ENCODE data around the gene GLIS2. TPM values are rescaled to one million over a fixed set of nuclear protein-coding genes. Genes with fewer than 3 reads are reported as not detected.

GLIS2 gene
- total RNA-seq, 2 donors from 2014 or later, result 0.10 to 0.29 TPM

DNA sequence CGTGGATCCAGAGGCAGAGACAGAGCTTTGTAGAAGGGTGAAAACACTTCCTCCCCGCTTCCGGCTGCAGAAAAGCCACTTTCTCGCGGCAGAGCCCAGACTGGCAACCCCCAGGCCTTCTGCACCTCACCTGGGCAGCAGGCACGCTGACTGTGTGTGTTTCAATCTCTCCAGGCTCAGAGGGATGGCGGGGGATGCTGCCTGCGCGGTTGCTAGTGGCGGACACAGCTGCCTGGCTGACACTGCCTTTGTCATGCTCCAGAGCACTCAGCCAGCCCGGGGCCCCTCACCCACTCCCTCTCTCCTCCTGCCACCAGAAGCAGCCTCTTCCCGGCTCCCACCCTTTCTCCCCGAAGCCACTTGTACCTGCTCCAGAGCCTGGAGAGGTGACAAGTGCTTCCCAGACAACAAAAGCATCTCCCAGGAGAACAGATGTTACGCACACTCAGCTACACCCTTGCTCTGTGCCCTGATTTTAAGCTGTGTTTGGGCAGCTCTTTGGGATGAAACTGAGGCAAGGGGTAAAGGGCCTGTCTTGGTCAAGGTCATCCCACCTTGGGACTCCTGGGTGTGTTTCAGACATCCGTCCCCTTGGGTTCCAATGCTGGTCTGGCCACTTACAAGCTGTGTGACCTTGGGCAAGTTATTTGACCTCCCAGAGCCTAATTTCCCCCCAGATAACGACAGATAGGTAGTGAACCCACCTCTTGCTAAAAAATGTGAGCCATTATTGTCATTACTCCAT, 9.2 kb upstream of the GLIS2 start:
- Mint-ChIP-seq H3K27me3 (no peaks in the 10 kb centered on the region), H3K4me1 (peaks cover 18% of the 10 kb centered on the region), H3K27ac (peak overlapping the region; percentile 97), H3K36me3 (ENCODE audit: low read depth) (no peaks in the 10 kb centered on the region), H3K4me3 (peak overlapping the region; percentile 95)
- H3K9me3 ChIP-seq (ENCODE audit: control insufficient read depth, low read length, poor library complexity, severe bottlenecking), result no peaks in the 10 kb centered on the region
- peak in 2 of 3 donors; percentile 35 to 47 for DNase-seq
- peak; percentile 8 for ATAC-seq

DNA sequence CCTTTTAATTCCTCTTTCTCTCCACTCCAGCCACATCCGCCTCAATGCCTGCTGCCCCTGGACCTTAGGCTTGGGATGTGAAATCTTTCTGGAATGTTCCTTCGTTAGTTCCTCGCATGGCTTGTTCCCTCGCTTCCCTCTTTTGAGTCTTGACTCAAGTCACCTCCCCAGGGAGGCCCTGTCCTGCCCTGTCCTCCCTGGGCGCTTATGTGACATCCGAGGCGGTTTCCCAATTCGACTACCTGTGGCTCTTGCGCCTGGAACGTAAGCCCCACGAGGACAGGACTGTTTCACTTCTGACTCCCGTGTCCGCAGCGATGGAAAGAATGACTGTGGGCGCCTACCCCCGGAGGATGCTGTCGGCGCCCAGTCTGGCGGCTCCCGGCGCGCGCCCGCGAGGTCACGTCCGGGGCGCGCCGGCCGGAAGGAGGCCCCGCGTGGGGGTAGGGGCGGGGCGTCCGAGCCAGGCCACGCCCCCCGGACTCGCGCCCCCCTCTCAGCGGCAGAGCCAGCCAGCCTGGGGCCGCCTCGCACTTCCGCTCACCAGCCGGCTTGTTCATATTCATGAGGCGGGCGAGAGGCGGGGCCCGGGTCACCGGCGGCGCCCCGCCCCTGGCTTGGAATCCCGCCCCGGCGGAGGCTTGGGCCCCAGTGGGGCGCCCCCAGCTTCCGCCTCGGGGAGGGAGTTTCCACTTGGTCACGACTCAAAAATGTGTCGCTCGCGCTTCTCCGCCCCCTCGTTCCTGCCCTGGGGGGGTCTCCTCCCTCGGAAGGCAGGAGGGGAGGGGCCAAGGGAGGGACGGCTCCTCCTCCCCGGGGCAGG, 8.4 kb upstream of the GLIS2 start:
- DNase-seq (peak; percentile 98 to 99 (median 99)), ATAC-seq (peak; percentile 91)
- H3K4me1 Mint-ChIP-seq, result peaks cover 18% of the 10 kb centered on the region
- no peaks in the 10 kb centered on the region for H3K9me3 ChIP-seq (ENCODE audit: control insufficient read depth, low read length, poor library complexity, severe bottlenecking)
- H3K27me3 Mint-ChIP-seq, result no peaks in the 10 kb centered on the region
- H3K36me3 Mint-ChIP-seq (ENCODE audit: low read depth), result no peaks in the 10 kb centered on the region
- H3K27ac Mint-ChIP-seq, result peak overlapping the region; percentile 97
- H3K4me3 Mint-ChIP-seq, result peak overlapping the region; percentile 95

DNA sequence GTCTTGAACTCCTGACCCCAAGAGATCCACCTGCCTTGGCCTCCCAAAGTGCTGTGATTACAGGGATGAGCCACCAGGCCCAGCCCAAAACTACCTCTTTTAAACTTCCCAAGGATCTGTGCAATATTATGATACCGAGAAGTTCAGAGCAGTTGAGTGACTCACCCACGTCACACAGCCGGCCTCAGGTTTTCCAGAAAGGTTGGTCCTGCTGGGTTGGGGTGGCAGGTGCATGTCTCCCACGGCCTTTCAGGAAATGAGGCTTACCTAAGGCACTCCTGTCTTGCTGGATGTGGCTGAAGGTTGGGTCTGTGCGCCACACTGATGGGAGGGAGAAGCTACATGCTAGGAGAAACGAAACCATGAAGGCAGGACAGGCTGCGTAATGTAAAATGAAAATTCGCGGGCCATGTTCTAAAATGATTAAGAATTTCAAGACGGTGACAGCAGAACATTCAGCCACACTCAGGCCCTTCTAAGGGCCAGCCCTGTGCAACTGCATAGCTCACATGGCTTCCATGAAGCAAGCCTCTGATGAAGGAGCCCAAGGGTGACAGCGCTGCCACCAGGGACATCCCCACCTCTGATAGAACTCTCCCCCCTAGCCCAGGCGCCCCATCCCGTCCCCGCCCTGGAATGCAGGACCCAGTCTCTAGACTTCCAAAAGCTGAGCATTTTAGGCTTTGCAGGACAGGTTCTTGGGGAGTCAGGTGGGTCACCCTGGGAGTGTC, 6.6 kb upstream of the GLIS2 start:
- DNase-seq, result no peak
- H3K4me1 Mint-ChIP-seq, result peaks cover 19% of the 10 kb centered on the region
- no peak for ATAC-seq
- H3K36me3 Mint-ChIP-seq (ENCODE audit: low read depth), result no peaks in the 10 kb centered on the region
- no peaks in the 10 kb centered on the region for H3K9me3 ChIP-seq (ENCODE audit: control insufficient read depth, low read length, poor library complexity, severe bottlenecking)
- peaks cover 5% of the 10 kb centered on the region for H3K27me3 Mint-ChIP-seq
- no peak overlapping the region for H3K4me3 Mint-ChIP-seq
- H3K27ac Mint-ChIP-seq, result peak overlapping the region; percentile 97

DNA sequence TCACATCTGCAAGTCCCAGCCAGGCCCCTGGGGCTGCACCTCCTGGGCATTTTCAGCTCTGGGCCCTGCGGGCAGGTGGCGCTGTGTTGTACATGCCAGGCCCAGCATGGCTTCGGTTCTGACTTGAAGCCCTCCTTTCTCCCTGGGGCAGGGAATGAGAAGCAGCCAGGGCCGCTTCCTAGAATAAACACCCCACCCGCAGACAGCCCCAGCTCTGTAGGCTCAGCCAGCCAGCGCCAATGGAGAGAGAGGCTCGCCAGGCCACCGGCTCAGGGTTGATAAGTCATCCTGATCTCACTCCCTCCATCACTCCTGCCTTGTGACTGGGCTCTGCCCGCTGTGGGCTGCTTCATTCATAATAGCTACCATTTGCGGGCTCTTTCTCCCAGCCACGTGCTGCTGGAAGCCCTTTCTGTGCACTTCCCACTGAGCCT, 6.0 kb upstream of the GLIS2 start:
- DNase-seq (peak; percentile 32 to 55 (median 42)), ATAC-seq (no peak)
- no peak overlapping the region for H3K27ac Mint-ChIP-seq
- peaks cover 25% of the 10 kb centered on the region for H3K4me1 Mint-ChIP-seq
- H3K4me3 Mint-ChIP-seq, result no peak overlapping the region
- H3K9me3 ChIP-seq (ENCODE audit: control insufficient read depth, low read length, poor library complexity, severe bottlenecking), result no peaks in the 10 kb centered on the region
- H3K27me3 Mint-ChIP-seq, result peaks cover 11% of the 10 kb centered on the region
- H3K36me3 Mint-ChIP-seq (ENCODE audit: low read depth), result peaks cover 2% of the 10 kb centered on the region

DNA sequence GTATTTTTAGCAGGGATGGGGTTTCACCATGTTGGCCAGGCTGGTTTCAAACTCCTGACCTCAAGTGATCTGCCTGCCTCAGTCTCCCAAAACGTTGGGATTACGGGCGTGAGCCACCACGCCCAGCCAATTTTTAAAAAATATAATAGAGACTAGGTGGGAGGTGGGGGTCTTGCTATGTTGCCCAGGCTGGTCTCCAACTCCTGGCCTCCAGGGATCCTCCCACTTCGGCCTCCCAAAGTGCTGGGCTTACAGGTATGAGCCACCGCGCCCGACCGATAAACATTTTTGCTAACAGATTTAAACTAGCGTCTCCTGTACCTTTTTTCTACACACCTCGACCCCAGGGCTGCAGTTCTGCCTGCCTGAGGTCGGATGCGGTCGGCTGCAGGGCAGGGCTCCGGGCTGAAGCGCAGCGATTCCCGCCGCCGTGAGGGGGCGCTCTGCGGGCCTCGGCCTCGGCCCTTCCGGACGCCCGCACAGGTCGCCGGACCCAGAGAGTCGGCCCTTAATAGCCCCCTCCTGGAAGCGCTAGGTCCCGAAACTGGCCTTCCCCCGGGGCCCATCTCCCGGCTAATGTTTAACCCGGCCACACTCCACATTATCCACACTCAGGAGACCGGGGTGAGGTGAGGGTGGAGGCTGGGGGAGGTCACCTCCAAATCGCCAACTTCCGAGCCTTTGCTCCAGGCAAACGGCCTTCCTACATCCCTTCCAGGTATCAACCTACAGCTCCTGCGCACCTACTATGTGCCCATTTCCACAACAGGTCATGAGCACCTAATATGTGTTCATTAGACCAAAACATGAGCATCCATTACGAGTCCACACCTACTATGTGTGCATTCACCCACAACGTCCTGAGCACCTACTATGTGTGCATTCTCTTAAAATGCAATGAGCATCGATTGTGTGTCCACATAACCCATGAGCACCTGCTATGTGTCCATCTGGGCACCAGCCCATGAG, 2.0 kb upstream of the GLIS2 start:
- ATAC-seq, result no peak
- H3K4me1 Mint-ChIP-seq, result peaks cover 11% of the 10 kb centered on the region
- peaks cover 12% of the 10 kb centered on the region for H3K27me3 Mint-ChIP-seq
- DNase-seq, result no peak
- peak overlapping the region; percentile 96 for H3K4me3 Mint-ChIP-seq
- peak overlapping the region; percentile 62 for H3K27ac Mint-ChIP-seq
- peaks cover 2% of the 10 kb centered on the region for H3K36me3 Mint-ChIP-seq (ENCODE audit: low read depth)
- no peaks in the 10 kb centered on the region for H3K9me3 ChIP-seq (ENCODE audit: control insufficient read depth, low read length, poor library complexity, severe bottlenecking)

DNA sequence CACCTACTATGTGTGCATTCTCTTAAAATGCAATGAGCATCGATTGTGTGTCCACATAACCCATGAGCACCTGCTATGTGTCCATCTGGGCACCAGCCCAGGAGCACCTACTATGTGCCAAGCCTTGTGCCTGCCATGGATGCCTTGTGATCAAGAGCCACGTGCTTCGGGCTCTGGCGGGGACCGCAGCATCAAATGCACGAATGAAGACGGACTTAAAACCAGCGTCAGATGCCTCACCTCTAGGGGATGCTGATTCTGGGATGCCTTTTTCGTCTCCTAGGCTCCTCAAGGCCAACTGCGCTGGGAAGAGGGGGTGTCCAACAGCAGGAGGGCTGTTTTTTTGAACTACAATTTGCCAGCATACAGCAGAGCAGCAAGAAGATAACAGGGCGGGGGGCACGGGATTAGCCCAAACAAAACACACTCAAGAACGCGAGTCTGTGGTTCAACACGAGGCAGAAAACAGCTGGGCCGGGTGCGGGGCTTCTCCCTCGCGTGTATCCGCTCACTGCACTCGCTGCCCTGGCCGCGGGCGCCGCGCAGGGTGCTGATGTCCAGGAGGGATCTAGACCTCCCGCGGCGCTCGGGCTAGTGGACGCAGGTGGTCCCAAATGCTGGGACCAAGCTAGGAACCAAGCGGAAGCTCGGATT, 1.2 kb upstream of the GLIS2 start:
- DNase-seq, result no peak
- peak; percentile 27 for ATAC-seq
- H3K36me3 Mint-ChIP-seq (ENCODE audit: low read depth), result peaks cover 2% of the 10 kb centered on the region
- peak overlapping the region; percentile 62 for H3K27ac Mint-ChIP-seq
- H3K9me3 ChIP-seq (ENCODE audit: control insufficient read depth, low read length, poor library complexity, severe bottlenecking), result no peaks in the 10 kb centered on the region
- H3K4me1 Mint-ChIP-seq, result peaks cover 15% of the 10 kb centered on the region
- peak overlapping the region; percentile 96 for H3K4me3 Mint-ChIP-seq
- H3K27me3 Mint-ChIP-seq, result peaks cover 12% of the 10 kb centered on the region

DNA sequence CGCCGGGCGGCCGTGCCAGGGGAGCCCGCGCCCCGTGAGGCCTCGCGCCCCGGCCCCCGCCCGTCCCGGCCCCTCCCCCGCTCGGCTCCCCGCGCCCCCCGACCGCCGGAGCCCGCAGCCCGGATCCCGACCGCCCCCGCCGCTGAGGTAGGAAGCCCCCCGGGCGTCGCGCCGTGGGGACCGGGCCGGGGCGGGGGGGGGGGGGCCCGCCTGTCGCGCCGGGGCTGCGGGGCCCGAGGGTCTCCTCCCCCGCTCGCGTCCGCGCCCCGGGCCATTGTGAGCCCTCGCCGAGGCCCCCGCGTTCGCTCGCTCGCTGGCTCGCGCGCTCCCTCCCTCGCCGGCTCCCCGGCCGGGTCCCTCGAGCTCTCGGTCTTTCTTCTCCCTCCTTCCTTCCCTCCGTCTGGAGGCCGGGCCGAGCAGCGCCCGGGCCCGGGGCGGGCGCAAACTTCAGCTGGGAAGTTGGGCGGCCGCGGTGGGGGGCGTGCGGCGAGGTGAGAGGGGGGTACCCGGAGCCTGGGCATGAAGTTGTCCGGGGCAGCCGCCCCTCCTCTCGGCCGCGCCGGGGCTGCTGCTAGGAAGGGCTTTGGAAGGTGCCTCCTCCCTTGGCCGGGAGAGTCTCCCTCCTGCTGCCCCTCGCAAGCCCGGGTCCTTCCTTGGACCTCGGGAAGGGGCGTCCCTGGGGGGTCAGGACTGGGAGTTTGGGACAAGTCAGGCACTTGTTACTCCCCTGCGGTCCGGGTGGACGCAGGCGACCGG, 419 bp downstream of the GLIS2 start:
- H3K27ac Mint-ChIP-seq, result no peak overlapping the region
- DNase-seq (no peak), ATAC-seq (no peak)
- H3K36me3 Mint-ChIP-seq (ENCODE audit: low read depth), result peaks cover 2% of the 10 kb centered on the region
- peak overlapping the region; percentile 75 for H3K4me3 Mint-ChIP-seq
- peaks cover 15% of the 10 kb centered on the region for H3K4me1 Mint-ChIP-seq
- H3K27me3 Mint-ChIP-seq, result peaks cover 12% of the 10 kb centered on the region
- no peaks in the 10 kb centered on the region for H3K9me3 ChIP-seq (ENCODE audit: control insufficient read depth, low read length, poor library complexity, severe bottlenecking)

DNA sequence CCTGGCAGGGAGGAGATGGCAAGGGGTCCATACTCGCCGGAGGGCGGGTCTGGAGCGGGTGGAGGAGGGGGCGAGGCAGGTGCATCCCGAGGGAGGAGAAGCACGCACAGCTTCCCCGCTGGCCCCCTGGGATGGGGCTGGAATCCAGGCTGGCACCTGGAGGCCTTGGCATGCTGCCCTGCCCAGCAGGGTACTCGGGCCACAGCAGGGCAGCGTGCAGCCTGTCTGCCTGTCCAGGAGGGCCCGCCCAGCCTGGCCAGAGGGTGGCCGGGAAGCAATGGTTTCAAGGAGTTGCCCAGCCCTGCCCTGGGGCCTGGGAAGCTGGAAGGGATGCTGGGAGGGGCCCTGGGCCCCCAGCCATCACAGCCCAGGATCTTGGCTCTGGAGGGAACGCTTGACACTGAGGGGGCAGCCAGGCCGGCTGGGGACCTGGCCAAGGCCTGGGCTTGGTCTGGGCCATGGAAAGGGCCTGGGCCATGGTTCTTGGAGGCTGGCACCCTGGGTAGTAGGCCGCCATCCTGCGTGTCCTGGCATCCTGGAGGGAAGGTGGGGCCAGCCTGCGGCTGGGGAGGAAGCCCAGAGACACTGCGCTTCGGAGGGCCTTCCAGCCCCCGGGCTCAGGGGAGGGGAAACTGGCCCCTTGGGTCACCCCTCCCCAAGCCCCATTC, 1.1 kb downstream of the GLIS2 start:
- DNase-seq (no peak), ATAC-seq (no peak)
- Mint-ChIP-seq H3K4me3 (peak overlapping the region; percentile 75), H3K27ac (no peak overlapping the region), H3K36me3 (ENCODE audit: low read depth) (peaks cover 2% of the 10 kb centered on the region), H3K27me3 (peaks cover 12% of the 10 kb centered on the region), H3K4me1 (peaks cover 15% of the 10 kb centered on the region)
- no peaks in the 10 kb centered on the region for H3K9me3 ChIP-seq (ENCODE audit: control insufficient read depth, low read length, poor library complexity, severe bottlenecking)

DNA sequence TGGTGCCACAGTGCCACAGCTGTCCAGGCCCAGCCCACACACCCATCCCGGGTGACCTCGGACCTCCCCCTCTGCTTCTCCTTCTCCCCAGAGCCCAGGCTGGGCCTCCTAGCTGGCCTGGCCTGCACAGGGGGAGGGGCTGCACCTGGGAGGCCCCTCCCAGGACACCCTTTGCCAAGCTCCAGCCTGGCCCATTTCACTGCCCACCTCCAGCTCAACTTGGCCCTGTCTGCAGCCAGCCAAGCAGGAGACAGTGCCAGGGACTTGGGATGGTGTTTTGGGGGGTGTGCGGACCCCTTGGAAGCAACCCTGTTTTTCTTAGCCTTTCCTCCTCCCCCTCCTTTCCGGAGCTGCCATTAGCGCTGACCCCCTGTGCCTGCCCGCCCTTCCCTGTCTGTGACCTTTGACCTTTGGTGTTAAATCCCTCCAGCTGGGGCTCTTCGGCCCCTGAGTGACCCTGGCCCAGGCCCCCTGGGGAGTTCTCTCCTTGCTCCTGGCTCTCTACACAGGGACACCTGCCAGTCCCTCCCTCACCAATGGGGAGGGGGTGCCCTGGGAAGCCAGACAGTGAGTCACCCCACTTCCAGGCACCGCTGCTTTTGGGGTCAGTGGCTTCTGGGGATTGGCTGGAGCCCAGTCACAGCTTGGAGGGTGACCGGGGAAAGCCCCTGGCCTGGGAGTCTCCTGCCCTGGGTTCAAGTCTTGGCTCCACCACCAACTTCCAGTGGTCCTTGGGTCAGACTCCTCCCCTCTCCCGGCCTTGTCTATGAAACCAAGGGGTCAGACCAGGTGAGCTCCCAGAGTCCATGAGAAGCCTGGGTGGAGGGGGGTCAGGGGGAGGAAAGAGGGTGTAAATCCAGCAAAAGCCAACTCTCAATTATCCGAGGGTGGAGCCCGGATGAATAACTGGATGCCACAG, 1.9 kb downstream of the GLIS2 start:
- peaks cover 2% of the 10 kb centered on the region for H3K36me3 Mint-ChIP-seq (ENCODE audit: low read depth)
- no peak for DNase-seq

DNA sequence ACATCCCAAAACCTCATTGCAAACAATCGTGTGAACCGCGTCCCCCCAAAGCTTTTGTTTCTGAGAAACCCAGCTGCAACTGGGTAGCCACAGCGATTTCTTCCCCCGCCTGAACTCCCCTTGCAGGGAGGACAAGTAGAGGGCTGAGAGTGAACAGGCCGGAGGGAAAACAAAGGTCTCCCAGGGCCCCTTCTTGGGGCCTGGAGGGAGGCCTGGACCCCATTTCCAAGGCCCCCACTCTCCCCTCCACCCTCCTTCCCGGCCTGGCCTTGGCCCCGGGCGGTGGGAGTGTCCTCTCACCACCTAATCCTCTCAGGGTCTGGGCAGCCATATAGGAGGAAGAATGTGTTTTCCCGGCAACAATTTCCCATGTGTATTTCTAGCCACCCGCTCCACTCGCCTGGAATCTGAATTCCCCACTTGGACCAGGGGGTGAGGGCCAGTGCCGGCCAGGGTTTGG, 2.6 kb downstream of the GLIS2 start:
- DNase-seq (no peak), ATAC-seq (no peak)
- Mint-ChIP-seq H3K27ac (no peak overlapping the region), H3K4me3 (no peak overlapping the region), H3K27me3 (peaks cover 12% of the 10 kb centered on the region), H3K4me1 (peaks cover 15% of the 10 kb centered on the region), H3K36me3 (ENCODE audit: low read depth) (peaks cover 2% of the 10 kb centered on the region)
- no peaks in the 10 kb centered on the region for H3K9me3 ChIP-seq (ENCODE audit: control insufficient read depth, low read length, poor library complexity, severe bottlenecking)

More for the DNA sequence above, 1.9 kb downstream of the GLIS2 start:
- Mint-ChIP-seq H3K27ac (no peak overlapping the region), H3K4me3 (peak overlapping the region; percentile 75), H3K27me3 (peaks cover 12% of the 10 kb centered on the region), H3K4me1 (peaks cover 15% of the 10 kb centered on the region)
- no peaks in the 10 kb centered on the region for H3K9me3 ChIP-seq (ENCODE audit: control insufficient read depth, low read length, poor library complexity, severe bottlenecking)
- ATAC-seq, result no peak
